Measurements from ENCODE around the gene AGPAT2. TPM values are rescaled to one million over a fixed set of nuclear protein-coding genes. Genes with fewer than 3 reads are reported as not detected.
A peak's percentile ranks its signal among the peaks of the same experiment; 100 is the strongest.

Gene AGPAT2
- total RNA-seq, 4 donors from 2014 or later = 66.2 to 80.6 (median 75.8) TPM

GRCh38 chr9:136720898-136721338 lies 33.7 kb upstream of the AGPAT2 start:
- no peaks in the 10 kb centered on the region for H3K9me3 ChIP-seq
- peak overlapping the region; percentile 29 to 69 (median 62) for H3K27ac ChIP-seq
- peaks cover 0 to 16% (median 0%) of the 10 kb centered on the region in 4 donors for H3K27me3 ChIP-seq
- WGBS, 2 donors = 43% methylated on average over 10 of the region's 11 CpGs; no CpG with 5 or more reads in 1 of the 2 donors
- H3K4me1 ChIP-seq = peaks cover 57 to 75% (median 64%) of the 10 kb centered on the region in 3 donors
- no peak overlapping the region for H3K4me3 ChIP-seq
- H3K36me3 ChIP-seq = peaks cover 23 to 47% (median 37%) of the 10 kb centered on the region in 3 donors
- TF ChIP-seq POLR2A (IDR thresholded peaks at IDR 0.05) (no peak), CTCF (IDR thresholded peaks at IDR 0.05) (no peak)
- intact Hi-C loops (cut with DNase I) = no loop called here
- DNase-seq = no peak

GRCh38 chr9:136720251-136720897 lies 33.1 kb upstream of the AGPAT2 start:
- H3K27me3 ChIP-seq = peaks cover 0 to 20% (median 0%) of the 10 kb centered on the region in 4 donors
- peaks cover 23 to 42% (median 32%) of the 10 kb centered on the region in 3 donors for H3K36me3 ChIP-seq
- no peaks in the 10 kb centered on the region for H3K9me3 ChIP-seq
- DNase-seq = no peak
- intact Hi-C loops (cut with DNase I) = no loop called here
- H3K27ac ChIP-seq = peak overlapping the region; percentile 29 to 69 (median 62)
- H3K4me1 ChIP-seq = peaks cover 52 to 73% (median 58%) of the 10 kb centered on the region in 3 donors
- TF ChIP-seq CTCF (IDR thresholded peaks at IDR 0.05) = no peak
- no peak for TF ChIP-seq POLR2A (IDR thresholded peaks at IDR 0.05)
- H3K4me3 ChIP-seq = no peak overlapping the region
- 10 to 30% methylated on average over 2 to 6 of the region's 20 CpGs for WGBS, 2 donors

- TF ChIP-seq POLR2A (IDR thresholded peaks at IDR 0.05) (no peak), CTCF (IDR thresholded peaks at IDR 0.05) (peak in 1 of 6 experiments; percentile 3)
- no peaks in the 10 kb centered on the region for H3K9me3 ChIP-seq
- peak overlapping the region in 2 of 4 donors; percentile 28 to 33 for H3K27ac ChIP-seq
- no peak for DNase-seq
- H3K36me3 ChIP-seq = peaks cover 16 to 31% (median 23%) of the 10 kb centered on the region in 3 donors
- 18 to 20% methylated on average over 2 to 4 of the region's 24 CpGs for WGBS, 2 donors
- peaks cover 49 to 73% (median 50%) of the 10 kb centered on the region in 3 donors for H3K4me1 ChIP-seq
- intact Hi-C loops (cut with DNase I) = no loop called here
- no peak overlapping the region for H3K4me3 ChIP-seq
- H3K27me3 ChIP-seq = peaks cover 0 to 31% (median 0%) of the 10 kb centered on the region in 4 donors
Observed at GRCh38 chr9:136719195-136719880, 32.1 kb upstream of the AGPAT2 start.

- Histone ChIP-seq H3K27me3 (peaks cover 0 to 38% (median 0%) of the 10 kb centered on the region in 4 donors), H3K4me1 (peaks cover 43 to 72% (median 47%) of the 10 kb centered on the region in 3 donors), H3K9me3 (no peaks in the 10 kb centered on the region), H3K4me3 (no peak overlapping the region), H3K36me3 (peaks cover 9 to 24% (median 15%) of the 10 kb centered on the region in 3 donors), H3K27ac (peak overlapping the region in 2 of 4 donors; percentile 21 to 33)
- no peak for DNase-seq
- WGBS, 2 donors = 14 to 33% methylated on average over 1 to 3 of the region's 20 CpGs
- intact Hi-C loops (cut with DNase I) = no loop called here
- no peak for TF ChIP-seq POLR2A (IDR thresholded peaks at IDR 0.05)
- TF ChIP-seq CTCF (IDR thresholded peaks at IDR 0.05) = no peak
Observed at GRCh38 chr9:136718345-136719194, 31.3 kb upstream of the AGPAT2 start.
